ENCODE data around the gene PLEKHA1.

The PLEKHA1 gene

DNA sequence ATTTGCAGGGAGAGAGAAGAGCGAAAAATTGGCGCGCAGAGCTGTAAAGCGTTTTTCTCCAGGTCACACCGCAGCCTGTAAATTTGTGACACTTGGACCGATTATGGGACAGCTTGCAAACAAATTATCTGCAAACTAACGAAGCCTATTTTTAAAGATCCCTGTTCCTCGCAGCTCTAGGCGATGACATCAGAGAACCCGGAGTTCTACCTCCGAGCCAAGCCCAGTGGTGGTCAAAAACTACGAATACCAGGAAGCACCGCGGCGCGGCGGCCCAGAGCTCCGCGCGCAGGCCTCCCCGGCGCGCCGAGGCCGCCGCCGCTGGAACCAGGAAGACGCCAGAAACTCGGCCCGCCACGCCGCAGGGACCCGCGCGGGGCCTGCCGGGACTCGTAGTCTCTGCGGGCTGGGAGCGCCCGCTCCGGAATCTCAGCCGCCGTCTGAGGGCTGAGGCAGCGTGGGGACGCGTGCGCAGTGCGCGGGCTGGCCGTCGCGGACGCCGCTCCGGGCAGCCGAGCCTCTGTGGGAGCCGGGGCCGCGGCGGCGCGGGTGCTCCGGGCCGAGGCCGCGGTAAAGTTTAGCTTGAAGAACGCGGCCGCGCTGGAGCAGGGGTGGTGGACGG is at the start of gene PLEKHA1:
Gene PLEKHA1 (plus strand): TSS at position 472 of the 622 bp plus-strand sequence. CDS start 18,493 bp downstream, outside the sequence.
- peak; percentile 69 for DNase-seq

GRCh38 chr10:122325235-122325634 is 49.3 kb upstream of the PLEKHA1 start:
- no peak for DNase-seq

GRCh38 chr10:122326385-122326784 is 48.1 kb upstream of the PLEKHA1 start:
- DNase-seq = no peak

GRCh38 chr10:122326806-122327205 is 47.7 kb upstream of the PLEKHA1 start:
- no peak for DNase-seq

DNA sequence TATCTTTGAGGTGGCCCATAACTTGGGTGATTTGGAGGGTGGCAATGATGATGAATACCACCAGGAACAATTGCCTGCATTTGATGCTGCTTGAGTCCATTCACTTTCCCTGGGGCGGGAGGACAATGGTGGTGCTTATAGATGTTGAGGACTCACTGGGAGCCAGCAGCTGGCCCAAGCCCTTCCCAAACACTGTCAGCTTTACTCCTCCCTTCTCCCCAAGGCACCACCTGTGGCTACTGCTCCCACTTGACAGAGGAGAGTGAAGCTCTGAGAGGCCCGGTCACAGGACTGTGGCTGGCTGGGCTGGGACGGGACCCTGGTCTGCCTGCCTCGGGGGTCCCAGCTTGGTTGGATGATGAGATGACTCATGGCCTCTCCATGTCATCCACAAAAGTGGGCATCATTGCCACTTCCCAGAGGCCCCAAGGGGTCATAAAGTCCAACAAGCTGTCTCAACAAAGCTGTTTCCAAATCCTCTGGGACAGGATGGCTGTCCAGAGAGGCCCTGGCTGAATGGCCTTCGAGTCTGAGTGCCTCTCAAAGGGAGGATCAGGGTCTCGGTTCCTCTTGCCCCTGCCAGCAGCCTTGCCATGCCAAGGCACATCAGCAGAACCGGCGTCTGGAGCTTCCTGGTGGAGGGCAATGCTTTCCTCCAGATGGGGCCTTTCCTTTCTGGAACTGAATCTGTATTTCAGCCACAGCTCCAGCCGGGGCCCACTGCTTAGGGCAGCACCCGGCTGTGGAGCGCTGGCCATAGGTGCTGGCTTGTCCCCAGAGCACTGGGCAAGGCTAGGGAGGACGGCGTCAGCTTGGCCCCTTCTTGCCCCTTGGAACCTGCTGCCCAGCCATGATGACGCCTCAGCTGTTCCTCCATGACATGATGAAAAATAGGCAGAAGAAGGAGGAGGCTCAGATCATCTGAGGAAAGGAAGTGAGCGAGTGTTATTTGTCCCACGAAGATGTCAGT is 47.0 kb upstream of the PLEKHA1 start:
- no peak for DNase-seq

DNA sequence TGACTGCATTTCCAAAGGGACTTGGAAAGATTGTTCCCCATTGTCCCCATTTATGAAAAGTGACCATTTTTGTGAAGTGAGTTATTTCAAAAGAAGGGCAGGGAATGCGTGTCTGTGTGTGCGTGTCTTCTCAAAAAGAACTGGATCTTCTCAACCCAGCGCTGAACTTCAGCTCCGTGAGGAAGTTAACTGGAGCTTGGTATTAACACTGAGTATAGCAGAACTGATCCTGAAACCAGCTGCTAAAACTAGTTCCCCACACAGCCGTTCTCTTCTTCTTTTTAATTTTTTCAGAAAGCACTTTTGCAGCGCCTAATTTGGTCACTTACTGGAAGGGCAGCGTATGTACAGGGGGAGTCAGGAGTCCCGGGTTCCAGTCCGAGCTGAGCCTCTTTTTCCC is 45.8 kb upstream of the PLEKHA1 start:
- no peak for DNase-seq

GRCh38 chr10:122329416-122329815 is 45.1 kb upstream of the PLEKHA1 start:
- DNase-seq = no peak

GRCh38 chr10:122331100-122331499 is 43.4 kb upstream of the PLEKHA1 start:
- DNase-seq = no peak

DNA sequence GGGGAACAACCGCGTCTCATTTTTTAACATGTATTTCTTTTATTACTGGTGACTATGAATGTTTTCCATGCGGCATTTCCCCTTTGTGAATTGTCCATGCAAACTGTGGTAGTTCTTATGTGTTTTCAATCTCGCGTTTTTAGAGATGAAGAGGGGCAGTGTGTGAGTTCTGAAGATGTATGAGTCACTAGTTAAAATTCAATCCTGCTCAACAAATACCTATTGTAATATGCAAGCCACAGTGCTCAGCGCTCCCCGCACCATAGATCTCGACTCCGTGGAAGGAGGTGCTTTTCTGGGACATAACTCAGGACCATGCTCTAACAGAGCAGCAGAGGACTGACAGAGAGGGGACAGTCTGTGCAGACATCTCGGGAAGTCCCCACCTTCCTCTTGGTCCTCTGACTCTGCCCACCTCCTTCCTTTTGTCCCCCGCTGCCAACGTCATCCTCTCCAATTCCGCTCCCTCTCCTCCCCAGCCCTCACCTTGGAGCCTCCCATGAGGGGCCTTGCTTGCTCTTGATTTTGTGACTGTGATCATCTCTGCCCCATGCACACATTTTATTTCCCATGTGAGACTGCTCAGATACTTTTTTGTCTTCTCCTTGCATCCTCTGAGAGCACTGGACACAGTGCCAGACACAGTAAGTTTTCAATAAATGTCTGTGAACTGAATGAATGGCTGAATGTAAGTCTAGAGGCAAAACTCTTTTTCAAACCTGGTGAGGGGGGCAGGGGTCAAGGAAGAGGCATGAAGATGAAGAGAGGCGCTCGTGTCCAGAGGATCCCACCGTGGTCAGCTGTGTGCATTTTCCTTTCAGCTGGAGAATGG is 42.7 kb upstream of the PLEKHA1 start:
- no peak for DNase-seq

DNA sequence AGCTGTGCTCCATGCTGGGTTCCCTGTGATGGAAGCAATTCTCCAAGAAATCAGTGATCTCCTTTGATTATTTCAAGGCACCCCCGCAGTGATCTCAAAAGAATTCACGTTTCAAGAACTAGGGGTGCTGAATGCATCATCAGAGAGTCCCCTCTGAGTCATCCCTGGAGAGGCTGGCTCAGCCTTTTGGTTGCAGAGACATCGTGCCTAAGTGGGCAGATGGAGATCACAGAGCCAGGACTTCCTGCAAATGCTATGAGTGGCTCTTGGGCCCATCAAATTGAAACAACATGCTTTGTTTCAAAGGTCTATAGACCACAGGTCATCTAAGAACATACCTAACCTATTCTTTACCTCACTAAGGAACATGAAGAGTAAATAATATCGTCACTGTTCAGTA is 41.5 kb upstream of the PLEKHA1 start:
- no peak for DNase-seq

- no peak for DNase-seq
Observed at GRCh38 chr10:122336332-122336731, 38.2 kb upstream of the PLEKHA1 start.

DNA sequence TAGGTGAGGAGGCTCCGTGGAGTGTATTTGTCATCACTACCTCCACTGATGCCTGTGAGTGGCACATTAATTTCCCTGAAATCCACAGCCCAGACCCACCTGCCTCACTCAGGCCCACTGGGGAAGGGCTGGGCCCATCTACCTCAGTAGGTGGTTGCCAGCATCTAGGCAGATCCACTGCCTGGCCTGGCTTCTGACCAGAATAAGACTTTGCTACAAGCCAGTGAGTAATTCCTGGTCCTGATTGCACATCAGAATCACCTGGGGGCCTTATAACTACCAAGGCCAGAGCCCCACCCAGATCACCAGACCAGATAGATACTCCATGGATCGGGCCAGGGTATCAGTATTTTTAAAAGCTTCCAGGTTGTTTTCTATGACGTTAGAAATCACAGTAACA is 37.5 kb upstream of the PLEKHA1 start:
- DNase-seq = no peak

GRCh38 chr10:122338609-122339441 is 35.7 kb upstream of the PLEKHA1 start:
- no peak for DNase-seq

DNA sequence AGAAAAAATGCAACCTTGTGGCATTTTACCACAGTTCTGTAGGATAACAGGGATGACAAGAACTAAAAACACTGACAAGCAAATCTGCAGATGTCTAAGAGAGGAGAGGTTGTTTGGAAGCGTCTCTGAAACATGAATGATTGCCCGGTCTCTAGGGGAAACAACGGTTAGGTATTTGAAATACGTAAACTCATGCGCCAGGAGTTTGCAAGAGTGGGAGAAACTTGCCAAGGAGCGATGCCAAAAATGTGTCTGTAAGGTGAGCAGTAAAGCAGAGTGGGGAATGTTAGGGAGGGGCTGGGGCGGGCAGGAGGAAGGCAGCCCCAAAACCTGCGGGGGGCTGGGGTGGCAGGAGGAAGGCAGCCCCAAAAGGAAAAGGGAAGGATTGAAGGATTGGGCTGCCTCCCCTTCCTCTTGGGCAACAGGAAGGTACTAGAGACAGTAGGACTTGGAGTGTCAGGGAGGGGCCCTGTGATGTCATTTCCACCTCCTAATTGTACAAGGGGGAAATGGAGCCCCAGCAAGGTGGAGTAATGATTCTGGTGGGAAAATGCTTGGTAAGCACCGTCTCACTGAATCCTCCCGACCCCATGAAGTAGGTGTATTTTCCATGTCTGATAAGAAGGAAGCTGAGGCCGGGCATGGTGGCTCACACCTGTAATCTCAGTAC is 33.2 kb upstream of the PLEKHA1 start:
- no peak for DNase-seq

DNA sequence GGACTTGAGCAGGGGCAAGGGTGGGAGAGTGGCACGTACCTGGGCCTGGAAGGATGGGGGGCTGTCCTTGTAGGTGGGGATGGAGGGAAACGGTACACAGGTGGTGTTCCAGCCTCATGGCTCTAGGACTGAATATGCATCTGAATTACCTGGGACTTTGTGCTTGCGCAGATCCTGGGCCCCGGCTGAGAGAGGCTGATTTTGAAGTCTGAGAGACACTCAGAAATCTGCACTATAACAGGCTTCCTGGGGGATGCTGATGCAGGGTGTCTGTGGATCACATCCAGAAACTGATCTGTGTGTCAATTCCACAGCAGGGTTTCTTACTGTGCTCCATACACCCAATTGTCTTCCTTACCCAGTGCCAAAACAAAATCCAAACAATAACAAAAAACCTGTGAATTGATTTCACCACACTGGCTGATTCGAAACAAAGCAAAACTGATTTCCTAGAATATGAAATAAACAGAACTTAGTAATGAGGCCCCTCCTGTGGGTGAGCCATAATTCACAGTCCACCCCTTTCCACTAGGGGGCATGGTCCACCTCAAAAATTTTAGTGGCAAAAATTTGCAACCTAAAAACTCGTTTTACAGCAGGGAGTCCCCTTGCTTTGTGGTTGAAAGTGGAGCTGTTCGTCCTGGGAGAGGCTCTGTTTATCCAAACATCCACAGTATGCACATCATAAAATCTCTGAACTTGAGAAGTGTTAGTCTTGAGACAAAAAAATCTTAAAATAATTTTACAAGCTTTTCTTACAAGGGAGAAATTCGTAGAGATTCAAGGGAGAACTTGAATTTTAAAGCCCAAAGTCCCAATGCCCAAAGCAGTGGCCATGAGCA is 32.0 kb upstream of the PLEKHA1 start:
- DNase-seq = no peak

DNA sequence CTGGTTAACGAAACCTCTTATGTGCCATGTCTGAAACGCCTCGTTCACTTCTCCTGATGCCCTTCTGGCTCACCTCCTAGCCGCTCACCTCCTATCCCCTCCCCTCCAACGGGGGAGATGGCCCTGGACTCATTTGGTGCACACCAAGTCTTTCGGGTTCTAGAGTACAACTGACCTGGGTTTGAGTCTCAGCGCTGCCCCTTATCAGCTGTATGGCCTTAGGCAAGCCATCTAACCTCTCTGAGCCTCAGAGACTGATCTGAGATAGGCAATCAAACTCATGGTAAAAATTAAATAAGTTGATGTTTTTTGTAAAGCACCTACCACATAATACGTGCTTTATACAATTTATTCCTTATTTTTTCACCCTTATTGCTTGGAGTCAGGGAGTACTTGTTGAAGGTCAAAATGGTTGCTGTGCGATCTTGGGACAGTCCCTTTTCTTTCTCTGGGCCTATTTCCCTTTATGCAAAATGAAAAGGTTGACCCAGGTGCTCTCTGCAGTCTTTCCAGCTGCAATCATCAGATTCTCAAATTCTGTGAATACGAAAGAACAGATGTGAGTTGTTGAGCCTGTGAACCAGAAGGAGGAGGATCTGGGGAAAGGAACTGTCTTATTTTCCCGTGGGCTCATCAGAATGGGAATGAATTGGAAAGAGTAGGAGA is 31.2 kb upstream of the PLEKHA1 start:
- DNase-seq = no peak

GRCh38 chr10:122343936-122344335 is 30.6 kb upstream of the PLEKHA1 start:
- no peak for DNase-seq

DNA sequence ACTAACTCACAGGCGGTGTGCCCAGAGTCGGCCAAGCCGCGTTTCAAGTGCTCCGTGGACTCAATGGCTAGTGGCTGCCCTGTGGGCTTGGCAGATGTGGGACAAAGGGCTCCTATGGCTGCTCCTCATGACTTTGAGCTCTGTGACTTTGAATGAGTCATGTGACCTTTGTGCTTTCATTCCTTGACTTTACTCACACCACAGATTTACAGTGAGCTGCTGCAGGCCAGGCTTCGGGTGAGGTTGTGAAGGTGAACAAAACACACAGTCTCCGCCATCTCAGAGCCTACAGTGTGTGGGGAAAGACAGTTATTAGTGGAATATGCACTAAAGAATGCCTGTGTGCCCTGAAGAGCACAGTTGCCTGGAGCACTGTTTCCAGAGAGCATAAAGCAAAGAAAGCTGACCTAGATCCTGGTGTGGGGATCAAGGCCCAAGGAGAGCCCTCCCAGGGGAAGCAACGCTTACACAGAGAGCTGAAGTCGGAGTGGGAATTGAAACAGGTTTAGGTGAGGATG is 29.7 kb upstream of the PLEKHA1 start:
- DNase-seq = no peak

DNA sequence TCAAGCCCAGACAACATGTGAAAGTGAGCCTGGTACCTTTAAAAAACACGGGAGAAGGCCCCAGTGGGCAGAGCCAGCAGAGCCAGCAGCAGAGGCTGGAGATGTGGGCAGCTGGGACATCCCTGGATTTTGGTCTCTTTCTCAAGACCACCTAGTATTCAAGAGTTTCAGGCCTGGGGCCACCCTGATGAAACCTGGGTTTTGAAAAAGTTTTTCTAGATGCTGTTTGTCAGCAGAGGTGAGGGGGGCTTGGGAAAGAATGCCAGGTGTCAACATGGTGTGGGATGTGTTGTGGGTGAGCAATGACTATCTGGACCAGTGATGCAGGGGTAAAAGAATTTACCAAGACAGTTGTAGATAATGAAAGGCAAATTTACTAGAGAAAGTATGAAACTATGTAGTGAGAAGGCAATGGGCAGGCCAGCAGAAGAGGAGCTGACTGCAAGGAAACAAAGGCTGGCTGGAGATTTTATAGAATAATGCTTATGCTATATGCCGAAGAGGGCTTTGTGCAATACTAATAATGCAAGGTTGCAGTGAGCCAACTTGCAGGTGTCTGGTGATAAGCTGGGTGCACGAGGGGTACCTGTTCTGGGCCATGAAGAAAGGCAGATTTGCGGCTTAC is 28.1 kb upstream of the PLEKHA1 start:
- no peak for DNase-seq

All from NCI-H748 treated with DMSO at 0.1 percent for 48 hours (cell line).